IPS-15b (cell line): ENCODE results near the gene LRRIQ1.
A peak's percentile ranks its signal among the peaks of the same experiment; 100 is the strongest.

Experiments used
- H3K27me3 ChIP-seq: one replicate; pipeline ENCODE4 v1.6.1; 2013; ENCODE audit warnings: low read length; ENCODE audit not compliant: control insufficient read depth, insufficient read depth
- H3K36me3 ChIP-seq: one replicate; pipeline ENCODE4 v1.6.1; 2013; ENCODE audit warnings: low read length; ENCODE audit not compliant: control insufficient read depth, insufficient read depth
- H3K4me1 ChIP-seq: one replicate; pipeline ENCODE4 v1.6.1; 2013; ENCODE audit warnings: mild to moderate bottlenecking, low read length; ENCODE audit not compliant: control insufficient read depth, insufficient read depth
- H3K4me3 ChIP-seq: one replicate; pipeline ENCODE4 v1.5.1; 2013; ENCODE audit warnings: low read depth, low read length
- H3K9ac ChIP-seq: one replicate; pipeline ENCODE4 v1.6.1; 2013; ENCODE audit warnings: low read depth, mild to moderate bottlenecking, low read length
- H3K9me3 ChIP-seq: one replicate; pipeline ENCODE4 v1.6.1; 2013; ENCODE audit warnings: mild to moderate bottlenecking, low read length; ENCODE audit not compliant: control insufficient read depth, insufficient read depth

Gene LRRIQ1

DNA sequence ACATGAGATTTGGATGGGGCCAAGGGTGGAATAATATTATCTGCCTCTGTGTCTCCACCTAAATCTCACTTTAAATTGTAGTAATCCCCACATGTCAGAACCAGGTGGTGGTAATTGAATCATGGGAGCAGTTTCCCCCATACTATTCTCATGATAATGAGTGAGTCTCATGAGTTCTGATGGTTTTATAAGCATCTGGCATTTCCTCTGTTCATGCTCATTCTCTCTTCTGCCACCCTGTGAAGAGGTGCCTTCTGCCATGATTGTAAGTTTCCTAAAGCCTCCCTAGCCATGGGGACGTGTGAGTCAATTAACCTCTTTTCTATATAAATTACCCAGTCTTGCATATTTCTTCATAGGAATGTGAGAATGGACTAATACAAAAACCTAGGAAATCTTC lies 29.9 kb upstream of the LRRIQ1 start:
- Histone ChIP-seq H3K27me3 (no peaks in the 10 kb centered on the region), H3K9ac (no peak overlapping the region), H3K36me3 (no peaks in the 10 kb centered on the region), H3K4me1 (no peaks in the 10 kb centered on the region), H3K4me3 (no peak overlapping the region), H3K9me3 (no peaks in the 10 kb centered on the region)

DNA sequence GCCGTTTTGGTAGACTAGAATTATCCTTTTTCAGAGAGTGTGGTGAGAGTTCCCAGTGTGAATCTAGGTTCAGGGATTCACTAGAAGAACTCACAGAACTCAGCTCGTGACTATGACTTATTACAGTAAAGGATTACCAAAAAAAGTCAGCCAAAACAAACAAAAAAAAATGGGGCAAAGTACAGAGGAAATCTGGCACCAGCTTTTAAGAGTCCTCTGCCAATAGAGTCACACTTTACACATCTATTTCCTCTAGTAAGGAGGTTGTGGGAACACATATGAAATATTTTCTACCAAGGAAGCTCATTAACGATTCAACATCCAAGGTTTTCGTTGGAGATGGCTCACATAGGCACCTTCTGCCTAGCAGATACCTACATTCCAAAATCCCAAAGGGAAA lies 28.3 kb upstream of the LRRIQ1 start:
- Histone ChIP-seq H3K9me3 (no peaks in the 10 kb centered on the region), H3K4me1 (no peaks in the 10 kb centered on the region), H3K36me3 (no peaks in the 10 kb centered on the region), H3K27me3 (no peaks in the 10 kb centered on the region), H3K4me3 (no peak overlapping the region), H3K9ac (no peak overlapping the region)

GRCh38 chr12:85016413-85016812 lies 19.7 kb upstream of the LRRIQ1 start:
- H3K36me3 ChIP-seq = no peaks in the 10 kb centered on the region
- no peaks in the 10 kb centered on the region for H3K4me1 ChIP-seq
- H3K9me3 ChIP-seq = no peaks in the 10 kb centered on the region
- no peaks in the 10 kb centered on the region for H3K27me3 ChIP-seq
- H3K4me3 ChIP-seq = no peak overlapping the region
- no peak overlapping the region for H3K9ac ChIP-seq

DNA sequence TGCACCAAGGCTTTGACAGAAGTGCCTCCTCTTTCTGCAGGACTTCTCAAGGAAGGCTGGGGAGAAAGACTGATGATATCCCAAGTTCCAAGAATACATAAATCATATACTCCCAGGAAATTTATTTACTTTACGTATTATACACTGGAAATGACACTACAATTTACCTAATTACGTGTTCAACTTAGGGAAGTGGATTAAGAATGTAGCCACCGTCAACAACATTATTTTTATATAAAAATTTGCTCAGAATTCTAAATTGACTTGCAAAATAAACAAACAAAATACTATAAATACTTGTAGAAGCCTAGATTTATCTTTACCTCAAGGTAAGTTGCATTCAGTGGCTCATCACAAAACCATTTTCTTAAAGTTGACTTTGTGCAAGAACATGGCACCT lies 19.0 kb upstream of the LRRIQ1 start:
- Histone ChIP-seq H3K4me1 (no peaks in the 10 kb centered on the region), H3K36me3 (no peaks in the 10 kb centered on the region), H3K27me3 (no peaks in the 10 kb centered on the region), H3K9ac (no peak overlapping the region), H3K4me3 (no peak overlapping the region), H3K9me3 (no peaks in the 10 kb centered on the region)

GRCh38 chr12:85017618-85018017 lies 18.5 kb upstream of the LRRIQ1 start:
- no peaks in the 10 kb centered on the region for H3K36me3 ChIP-seq
- no peaks in the 10 kb centered on the region for H3K27me3 ChIP-seq
- no peak overlapping the region for H3K4me3 ChIP-seq
- no peaks in the 10 kb centered on the region for H3K9me3 ChIP-seq
- no peaks in the 10 kb centered on the region for H3K4me1 ChIP-seq
- H3K9ac ChIP-seq = no peak overlapping the region

DNA sequence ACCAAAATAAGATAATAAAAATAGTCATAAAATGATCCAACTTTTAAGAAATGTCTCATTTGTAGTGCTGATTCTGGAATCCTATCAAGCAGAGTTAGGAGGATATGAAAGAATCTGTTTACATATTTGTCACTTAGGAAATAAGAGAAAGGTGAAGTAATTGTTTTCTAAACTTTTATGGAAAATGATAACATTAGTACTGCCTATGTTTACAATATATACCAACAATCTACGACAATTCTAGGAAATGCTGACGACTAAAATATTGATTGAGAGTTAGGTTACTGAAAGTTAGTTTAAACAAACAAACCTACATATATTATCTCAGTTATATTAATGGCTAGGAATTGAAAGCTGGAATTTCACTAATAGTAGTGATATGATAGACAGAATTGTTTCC lies 18.1 kb upstream of the LRRIQ1 start:
- Histone ChIP-seq H3K4me3 (no peak overlapping the region), H3K9me3 (no peaks in the 10 kb centered on the region), H3K27me3 (no peaks in the 10 kb centered on the region), H3K9ac (no peak overlapping the region), H3K36me3 (no peaks in the 10 kb centered on the region), H3K4me1 (no peaks in the 10 kb centered on the region)

DNA sequence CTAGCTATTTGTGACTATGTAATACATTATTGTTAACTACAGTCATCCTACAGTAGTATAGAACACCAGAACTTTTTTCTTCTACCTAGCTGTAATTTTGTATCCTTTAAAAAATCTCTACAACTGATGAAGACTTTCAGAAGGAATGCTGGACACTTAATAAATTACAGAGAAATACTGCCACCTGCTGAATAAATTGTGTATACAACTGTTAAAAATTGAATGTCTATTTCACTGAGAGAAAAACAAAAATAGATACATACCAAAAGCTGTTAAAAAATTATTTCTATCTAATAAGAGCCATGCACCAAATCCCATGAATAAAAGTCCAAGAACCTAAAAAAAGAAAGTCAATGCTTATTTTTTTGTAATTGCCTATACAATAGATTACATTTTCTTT lies 6.7 kb upstream of the LRRIQ1 start:
- no peak overlapping the region for H3K4me3 ChIP-seq
- no peaks in the 10 kb centered on the region for H3K27me3 ChIP-seq
- H3K36me3 ChIP-seq = no peaks in the 10 kb centered on the region
- no peak overlapping the region for H3K9ac ChIP-seq
- H3K9me3 ChIP-seq = no peaks in the 10 kb centered on the region
- no peaks in the 10 kb centered on the region for H3K4me1 ChIP-seq

DNA sequence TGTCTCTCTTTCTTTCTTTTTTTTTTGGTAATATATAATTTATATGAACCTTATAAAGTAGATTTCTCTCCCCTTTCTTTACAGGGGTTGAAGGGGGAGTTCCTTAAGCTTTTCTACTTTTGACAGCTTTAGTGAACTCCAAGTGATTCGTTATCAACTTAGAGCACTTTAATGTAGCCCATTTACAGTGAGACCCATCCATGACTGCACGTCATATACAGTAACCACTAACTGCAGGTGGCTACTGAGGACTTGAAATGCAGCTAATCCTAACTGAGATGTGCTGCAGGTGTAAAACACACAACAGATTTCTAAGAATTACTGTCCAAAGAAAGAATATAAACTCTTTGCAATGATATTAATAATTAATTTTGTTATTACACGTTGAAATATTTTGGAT lies 582 bp downstream of the LRRIQ1 start:
- Histone ChIP-seq H3K36me3 (no peaks in the 10 kb centered on the region), H3K4me3 (peak overlapping the region; percentile 82), H3K27me3 (no peaks in the 10 kb centered on the region), H3K9ac (no peak overlapping the region), H3K9me3 (no peaks in the 10 kb centered on the region), H3K4me1 (no peaks in the 10 kb centered on the region)

DNA sequence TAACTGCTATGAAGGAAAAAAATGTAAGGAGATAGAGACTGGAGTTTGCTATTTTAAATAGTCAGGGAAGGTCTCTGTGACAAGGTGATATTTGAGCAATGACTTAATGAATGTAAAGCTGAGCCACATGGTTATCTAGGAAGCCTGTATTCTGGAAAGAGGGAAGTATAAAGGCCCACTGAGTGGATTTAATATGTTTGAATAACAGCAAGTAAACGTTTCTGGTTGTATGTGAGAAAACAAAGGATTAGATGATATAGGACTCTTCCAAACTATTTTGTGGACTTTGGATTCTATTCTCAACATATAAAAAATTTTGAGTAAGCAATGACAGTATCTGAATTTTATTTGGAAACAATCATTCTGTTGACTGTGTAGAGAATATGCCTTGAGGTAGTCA lies 5.2 kb downstream of the LRRIQ1 start:
- Histone ChIP-seq H3K4me1 (no peaks in the 10 kb centered on the region), H3K9ac (no peak overlapping the region), H3K4me3 (no peak overlapping the region), H3K36me3 (no peaks in the 10 kb centered on the region), H3K27me3 (no peaks in the 10 kb centered on the region), H3K9me3 (no peaks in the 10 kb centered on the region)

- H3K4me3 ChIP-seq = no peak overlapping the region
- no peaks in the 10 kb centered on the region for H3K9me3 ChIP-seq
These were observed 7.7 kb downstream of the LRRIQ1 start for GRCh38 chr12:85043829-85044228.

DNA sequence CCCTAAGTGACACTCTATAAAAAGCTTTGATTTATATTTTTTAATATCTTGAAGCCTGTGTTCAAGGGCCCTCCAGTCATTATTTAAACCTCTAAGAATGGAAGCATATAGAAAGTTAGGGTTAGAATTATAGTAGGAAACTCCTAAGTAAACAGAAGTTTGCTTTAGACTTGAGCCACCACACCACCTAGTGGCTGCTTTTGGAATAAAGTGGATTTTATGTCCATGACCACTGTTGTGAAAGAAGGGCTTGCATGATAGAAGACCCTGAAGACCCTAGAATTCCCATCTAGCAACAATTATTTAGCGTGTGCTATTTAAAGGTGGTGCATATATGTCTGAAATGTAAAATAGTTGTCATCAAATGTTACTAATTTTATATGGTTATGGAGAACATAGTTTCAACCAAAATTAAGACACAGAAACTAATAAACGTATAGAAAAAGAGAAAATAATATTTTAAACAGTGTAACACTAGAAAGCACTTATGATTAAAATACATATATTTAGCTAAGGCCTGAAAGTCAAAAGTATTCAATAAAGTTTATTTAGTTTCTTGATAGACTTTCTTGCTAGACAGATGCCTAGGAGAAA lies 21.3 kb downstream of the LRRIQ1 start:
- H3K4me1 ChIP-seq = no peaks in the 10 kb centered on the region
- no peak overlapping the region for H3K9ac ChIP-seq
- H3K27me3 ChIP-seq = no peaks in the 10 kb centered on the region
- no peak overlapping the region for H3K4me3 ChIP-seq
- H3K36me3 ChIP-seq = no peaks in the 10 kb centered on the region
- no peaks in the 10 kb centered on the region for H3K9me3 ChIP-seq

More at GRCh38 chr12:85043829-85044228, 7.7 kb downstream of the LRRIQ1 start:
- Histone ChIP-seq H3K9ac (no peak overlapping the region), H3K4me1 (no peaks in the 10 kb centered on the region), H3K36me3 (no peaks in the 10 kb centered on the region), H3K27me3 (no peaks in the 10 kb centered on the region)

GRCh38 chr12:85058339-85058738 lies 22.2 kb downstream of the LRRIQ1 start:
- H3K27me3 ChIP-seq = no peaks in the 10 kb centered on the region
- H3K4me1 ChIP-seq = no peaks in the 10 kb centered on the region
- no peak overlapping the region for H3K9ac ChIP-seq
- no peaks in the 10 kb centered on the region for H3K36me3 ChIP-seq
- no peak overlapping the region for H3K4me3 ChIP-seq
- no peaks in the 10 kb centered on the region for H3K9me3 ChIP-seq
